GM10266 (cell line): Measurements from ENCODE around the gene ADAMTS5.

Experiments used
- DNase-seq: peaks from one replicate; pipeline ENCODE4 v3.0.0; 2012; ENCODE audit errors: extremely low spot score
- CTCF ChIP-seq: IDR thresholded peaks from 2 replicates; pipeline ENCODE4 v1.5.1; 2012; ENCODE audit warnings: mild to moderate bottlenecking, low read depth; ENCODE audit not compliant: control insufficient read depth, insufficient read depth; ENCODE audit errors: missing control alignments

Gene ADAMTS5

GRCh38 chr21:26874347-26874746 lies 92.5 kb downstream of the ADAMTS5 start:
- TF ChIP-seq CTCF, result no peak
- DNase-seq, result no peak
